HG03565 (cell line): ENCODE results near the gene PRKN.
"Not testable (repeated sequence)": the region's sequence is repeated elsewhere in the genome, so short reads cannot be mapped to it uniquely, and the experiment has no call there.

ENCODE experiments used
- ATAC-seq: cut with Tn5 transposase; IDR thresholded peaks from one replicate; pipeline ENCODE4 v1.9.1; 2021; ENCODE audit warnings: mild to moderate bottlenecking, moderate library complexity; ENCODE audit not compliant: unreplicated experiment

PRKN gene

DNA sequence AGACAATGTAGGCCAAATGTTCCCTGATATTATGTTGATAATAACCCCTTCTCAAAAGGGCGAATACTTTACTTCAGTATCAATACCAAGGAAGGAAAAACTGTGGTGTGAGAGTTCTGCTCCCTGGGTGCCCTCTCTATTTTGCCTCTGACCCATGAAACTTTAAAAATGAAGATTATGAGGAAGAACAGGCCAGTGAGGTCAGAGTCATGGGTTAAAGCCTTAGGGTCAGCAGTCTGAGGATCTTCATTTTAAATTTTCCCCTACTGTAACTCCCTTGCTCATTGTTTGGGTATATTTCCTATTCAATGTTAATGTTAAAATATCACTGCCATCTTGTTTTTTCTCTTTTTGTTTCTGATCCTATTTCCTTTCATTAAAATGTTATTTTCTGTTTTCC is 47.9 kb downstream of the PRKN start:
- no peak for ATAC-seq

DNA sequence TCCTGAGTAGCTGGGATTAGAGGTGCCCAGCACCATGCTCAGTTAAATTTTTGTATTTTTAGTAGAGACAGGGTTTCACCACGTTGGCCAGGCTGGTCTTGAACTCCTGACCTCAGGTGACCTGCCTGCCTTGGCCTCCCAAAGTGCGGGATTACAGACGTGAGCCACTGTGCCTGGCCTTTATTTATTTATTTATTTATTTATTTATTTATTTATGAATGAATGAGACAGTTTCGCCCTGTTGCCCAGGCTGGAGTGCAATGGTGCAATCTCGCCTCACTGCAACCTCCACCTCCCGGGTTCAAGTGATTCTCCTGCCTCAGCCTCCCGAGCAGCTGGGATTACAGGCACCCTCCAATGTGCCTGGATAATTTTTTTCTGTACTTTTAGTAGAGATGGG is 48.7 kb downstream of the PRKN start:
- not testable (repeated sequence) for ATAC-seq

DNA sequence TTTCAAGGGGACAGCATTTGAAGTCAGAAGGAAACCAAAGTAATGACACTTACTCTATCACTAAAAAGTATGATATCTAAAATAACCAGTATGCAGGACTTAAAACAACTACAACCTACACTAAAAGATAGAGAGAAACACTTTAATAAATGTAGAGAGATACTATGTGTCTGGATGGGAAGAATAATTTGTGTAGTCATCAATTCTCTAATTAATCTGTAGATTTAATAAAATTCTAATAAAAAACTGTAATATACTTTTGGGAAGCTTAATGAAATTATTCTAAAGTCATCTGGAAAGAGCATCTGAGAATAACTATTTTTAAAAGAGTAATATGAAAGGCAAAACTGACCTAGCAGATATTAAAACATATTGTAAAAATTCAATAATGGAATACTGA is 52.1 kb downstream of the PRKN start:
- no peak for ATAC-seq

DNA sequence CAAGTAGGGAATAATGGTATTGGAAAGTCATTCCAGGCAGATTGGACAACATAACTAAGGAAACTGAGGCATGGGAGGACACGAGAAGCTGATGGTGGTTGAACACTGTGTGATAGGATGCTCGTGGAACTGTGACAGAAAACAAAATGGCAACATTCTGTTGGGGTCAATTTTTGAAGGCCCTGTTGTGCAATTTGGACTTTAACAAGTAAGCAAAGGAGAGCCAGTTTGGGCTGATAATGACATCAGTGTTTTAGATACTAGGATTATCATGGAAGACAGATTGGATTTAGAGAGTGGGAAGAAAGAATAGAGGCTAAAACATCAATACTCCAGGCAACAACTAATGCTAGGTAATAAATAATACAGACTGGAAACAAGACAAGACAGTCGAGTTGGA is 53.1 kb downstream of the PRKN start:
- ATAC-seq, result no peak

DNA sequence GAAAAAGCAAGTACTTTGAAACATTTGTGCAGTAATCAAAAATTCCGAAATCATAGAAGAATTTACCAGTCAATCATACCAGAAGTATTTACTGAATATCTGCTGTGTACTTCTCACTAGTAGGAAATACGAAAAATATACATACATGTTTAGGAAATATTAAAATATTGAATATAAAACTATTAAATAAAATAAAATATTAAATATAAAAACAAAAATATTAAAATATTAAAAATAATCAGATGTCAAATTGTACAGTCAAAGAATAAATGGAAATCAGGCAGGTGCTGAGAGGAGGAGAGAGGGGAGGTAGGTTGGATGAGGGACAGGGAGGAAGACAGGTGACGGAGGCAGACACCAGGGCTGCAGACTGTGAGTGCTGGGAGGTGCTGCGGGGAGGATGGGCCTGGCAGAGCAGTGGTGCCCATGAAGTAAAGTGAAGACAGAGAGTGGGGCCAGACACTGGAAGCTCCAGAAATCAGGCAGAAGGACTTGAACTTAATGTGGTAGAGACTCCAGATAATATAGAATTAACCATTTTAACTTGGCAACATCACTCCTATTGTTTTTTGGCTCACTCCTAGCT is 55.9 kb downstream of the PRKN start:
- ATAC-seq, result no peak

DNA sequence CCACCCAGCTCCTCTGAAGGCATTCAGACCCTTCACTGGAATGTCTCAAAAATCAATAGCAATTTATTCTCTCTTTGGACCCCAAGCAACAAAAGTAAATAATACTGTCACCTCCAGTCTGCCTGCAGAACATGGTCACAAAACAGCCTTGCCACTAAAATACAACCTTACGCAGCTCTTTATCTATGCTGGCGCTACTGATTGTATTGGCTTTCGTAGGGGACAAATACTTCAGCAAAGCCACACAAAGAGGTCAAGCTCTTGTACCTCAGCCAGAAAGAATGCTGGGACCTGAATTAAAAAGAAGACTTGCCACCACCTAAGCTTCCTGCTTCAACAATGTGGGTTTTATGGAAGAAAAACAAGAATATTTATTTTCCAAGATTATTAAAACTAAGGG is 57.2 kb downstream of the PRKN start:
- no peak for ATAC-seq

DNA sequence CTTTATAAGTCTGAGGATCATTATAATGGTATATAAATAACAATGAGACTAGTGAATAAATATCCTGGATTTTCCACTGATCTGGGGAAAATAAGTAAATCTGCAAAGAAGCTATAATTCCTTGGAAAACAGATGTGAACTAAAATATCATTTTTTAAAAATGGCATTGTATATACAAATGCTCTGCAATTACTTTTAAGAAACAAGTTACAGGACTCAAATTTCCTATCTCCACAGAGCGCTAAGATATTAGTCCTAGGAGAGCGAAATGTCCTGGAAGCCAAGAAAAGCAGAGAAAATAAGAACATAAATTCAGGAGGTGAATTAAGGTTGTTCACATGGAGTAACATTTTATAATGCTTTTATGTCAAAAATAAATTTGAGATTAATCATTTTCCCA is 61.3 kb downstream of the PRKN start:
- ATAC-seq, result no peak

DNA sequence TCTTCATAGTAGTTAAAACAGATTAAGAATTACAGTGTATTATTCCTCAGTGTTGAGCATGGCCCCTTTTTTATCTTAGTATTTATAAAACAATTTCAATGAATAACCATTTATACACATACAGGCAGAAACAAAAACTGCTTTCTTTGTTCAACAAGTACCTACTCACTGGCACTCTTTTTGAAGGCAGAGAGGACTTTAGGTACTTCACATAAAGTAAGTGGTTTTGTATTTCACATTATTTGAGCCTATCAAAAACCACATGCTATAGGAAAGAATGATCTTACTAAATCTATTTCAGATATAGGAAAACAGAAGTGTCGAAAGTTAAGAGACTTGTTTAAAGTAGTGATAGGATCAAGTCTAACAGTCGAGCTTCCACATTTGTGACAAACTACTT is 73.8 kb downstream of the PRKN start:
- no peak for ATAC-seq

DNA sequence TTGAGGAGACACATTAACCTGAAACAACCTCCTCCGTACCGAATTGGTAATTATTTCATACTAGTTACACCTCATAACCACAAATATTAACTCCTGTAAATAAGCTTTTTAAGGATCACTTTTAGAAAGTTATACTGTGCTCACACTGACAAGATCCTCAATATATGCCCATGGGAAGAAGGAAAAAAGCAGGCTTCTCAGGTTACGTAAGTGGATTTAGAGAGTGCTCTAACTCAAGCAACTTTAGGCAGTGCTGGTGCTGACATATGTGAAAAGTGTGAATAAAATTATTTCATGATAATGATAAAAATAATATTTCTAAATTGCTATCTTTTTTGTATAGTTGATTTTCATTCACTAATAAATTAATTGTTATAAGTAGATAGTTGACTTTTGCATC is 76.1 kb downstream of the PRKN start:
- ATAC-seq, result no peak

DNA sequence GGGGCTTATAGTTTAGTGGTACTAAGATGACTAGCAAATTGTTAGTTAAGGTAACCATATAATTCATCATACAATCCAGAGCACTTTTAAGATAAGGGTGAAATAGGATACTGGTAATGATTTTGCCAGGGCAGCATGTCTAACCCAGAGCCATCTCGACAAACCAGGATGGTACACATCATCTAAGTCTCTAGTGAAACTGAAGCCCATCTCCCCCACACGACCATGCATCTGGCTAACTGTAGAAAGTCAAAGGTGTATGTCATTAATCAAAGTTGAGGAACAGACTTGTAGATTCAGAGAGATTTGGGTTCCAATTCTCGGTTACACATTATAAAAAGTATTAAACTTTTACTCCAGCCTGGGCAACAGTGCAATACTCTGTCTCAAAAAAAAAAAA is 78.3 kb downstream of the PRKN start:
- ATAC-seq, result no peak

DNA sequence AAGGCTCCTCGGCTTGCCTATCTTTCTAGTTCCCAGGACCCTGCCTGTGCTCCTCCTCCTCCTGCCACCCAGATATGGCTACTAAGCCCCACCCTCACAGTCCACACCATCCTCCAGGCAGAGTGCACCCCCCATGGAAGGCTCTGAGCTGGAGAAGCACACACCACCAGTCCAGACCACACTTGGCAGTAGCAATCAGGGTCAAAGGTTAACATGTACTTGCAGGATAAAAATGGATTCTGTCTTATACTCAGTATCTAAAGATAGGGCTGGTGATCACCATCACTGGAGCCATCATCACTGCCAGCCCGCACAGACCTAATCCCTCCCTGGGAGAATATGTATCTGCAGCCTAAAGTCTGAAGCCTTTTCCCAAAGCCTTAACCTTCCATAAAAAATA is 83.4 kb downstream of the PRKN start:
- ATAC-seq, result no peak

DNA sequence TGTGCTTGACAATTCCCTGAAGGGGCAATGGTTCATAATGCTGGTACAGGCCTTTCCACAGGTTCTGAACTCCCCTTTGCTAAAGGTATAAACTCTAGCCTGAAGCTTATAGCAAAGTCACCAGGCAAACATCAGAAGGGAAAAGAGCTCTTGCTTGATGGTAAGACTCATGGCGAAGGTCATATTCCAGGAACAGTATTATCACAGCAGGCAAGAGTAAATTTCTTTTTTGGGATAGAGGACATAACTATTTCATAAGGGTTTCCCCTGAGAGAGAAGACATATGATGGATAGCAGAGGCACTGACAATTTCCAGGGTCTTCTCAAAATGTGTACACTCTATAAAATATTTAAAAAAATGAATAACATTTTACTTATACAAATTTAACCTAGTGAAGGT is 86.8 kb downstream of the PRKN start:
- ATAC-seq, result no peak

DNA sequence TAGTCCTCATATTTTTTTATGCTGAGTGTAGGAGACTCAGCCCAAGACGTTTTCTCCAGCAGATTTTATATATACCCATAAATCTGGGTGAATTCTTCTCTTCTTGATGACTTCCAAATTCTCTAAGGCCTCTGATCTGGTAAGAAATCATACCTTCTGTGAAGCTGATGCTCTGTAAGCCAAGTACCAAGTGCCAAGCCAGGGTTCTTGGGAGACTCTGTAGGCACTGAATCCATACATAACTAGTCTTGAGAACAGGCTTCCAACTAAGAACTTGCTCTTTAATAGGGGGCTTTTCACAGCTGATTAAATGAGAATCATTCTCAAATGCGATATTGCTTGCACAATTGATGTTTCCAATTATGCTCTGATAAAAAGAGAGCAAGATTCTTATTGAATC is 87.6 kb downstream of the PRKN start:
- ATAC-seq, result no peak

DNA sequence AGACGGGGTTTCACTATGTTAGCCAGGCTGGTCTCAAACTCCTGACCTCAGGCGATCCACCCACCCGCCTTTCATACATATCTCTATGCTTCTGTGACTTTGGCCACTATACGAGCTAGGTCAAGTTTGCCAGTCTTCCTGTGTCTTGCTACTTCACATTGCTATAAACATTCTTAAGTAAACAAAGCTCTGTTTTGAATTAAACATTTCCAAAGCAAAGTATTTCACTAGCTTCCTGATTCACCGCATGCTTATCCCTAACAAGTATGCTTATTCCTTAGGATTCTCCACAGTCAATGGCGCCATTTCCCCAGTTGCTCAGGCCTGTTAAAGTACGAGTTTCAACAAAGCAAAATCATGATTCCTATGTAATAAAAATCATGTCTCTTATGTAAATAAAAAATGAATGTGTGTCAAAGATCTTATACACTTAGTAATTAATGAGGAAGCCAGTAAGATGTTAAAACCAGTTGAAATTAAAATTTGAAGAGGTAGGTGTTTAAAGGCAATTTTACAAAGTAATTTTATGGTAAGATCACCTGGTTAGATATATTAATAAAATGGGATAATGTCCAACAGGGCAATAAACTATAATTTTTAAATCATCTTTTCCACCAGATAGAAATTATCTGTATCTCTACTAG is 88.5 kb downstream of the PRKN start:
- no peak for ATAC-seq

DNA sequence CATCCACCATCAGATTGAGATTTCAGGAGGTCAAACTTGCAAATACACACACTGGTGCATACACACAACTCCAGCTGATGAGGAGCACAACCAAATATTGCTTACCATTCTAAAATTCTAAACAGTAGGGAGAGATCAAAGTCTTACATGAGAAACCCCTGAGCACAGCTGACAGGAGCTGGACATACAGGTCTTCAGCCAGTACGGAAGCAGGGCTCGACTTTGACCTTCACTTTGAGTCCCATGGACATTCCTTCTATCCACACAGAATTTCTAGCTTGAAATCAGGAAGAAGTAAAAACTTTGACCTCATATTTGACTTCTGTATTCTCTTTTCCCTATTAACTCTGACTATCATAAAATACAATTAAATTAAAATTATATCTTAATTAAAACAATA is 90.2 kb downstream of the PRKN start:
- ATAC-seq, result no peak

DNA sequence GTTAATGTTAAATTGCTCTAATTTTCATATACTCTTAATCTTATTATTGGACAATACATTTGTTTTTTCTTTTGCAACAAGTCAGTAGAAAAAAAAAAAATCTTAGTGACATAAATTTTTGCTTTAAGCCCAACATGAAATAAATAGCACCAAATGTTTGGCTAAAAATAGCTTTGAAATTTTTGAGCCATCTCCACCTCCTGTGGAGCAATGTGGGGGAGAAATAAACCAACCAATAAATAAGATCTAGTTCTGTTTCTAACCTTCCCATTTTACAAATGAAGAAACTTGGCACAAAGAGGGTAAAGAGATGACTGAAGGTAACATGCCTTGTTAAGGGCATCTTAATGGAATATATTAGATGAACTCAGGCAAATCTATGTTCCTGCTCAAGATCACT is 91.4 kb downstream of the PRKN start:
- no peak for ATAC-seq

DNA sequence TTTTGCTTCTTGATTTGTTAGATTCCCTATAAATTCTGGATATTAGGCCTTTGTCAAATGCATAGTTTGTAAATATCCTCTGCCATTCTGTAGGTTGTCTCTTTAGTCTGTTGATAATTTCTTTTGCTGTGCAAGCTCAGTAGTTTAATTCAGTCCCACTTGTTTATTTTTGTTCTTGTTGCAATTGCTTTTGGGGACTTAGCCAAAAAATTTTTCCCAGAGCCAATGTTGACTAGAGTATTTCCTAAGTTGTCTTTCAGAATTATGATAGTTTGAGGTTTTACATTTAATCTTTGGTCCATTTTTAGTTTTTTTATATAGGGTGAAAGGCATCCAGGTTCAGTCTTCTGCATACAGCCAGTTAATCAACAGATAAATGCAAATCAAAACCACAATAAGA is 96.0 kb downstream of the PRKN start:
- ATAC-seq, result no peak

DNA sequence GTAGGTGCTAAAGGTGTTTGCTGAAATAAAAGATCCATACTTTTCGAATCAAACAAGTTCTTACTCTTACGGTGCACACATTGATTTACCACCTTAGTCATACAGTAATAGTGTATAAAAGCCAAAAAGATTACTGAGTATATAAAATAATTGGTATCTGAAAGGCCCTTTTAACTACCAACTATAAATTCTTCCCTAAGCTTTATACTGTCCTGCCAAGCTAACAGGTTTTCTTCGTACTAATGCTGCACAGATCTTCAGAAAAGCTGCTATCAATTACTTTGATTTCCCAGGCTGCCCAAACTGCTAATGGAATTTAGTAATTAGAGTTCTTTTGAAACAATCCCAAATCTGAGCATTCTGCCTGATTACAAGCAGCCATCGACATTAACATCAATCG is 97.5 kb downstream of the PRKN start:
- ATAC-seq, result no peak

DNA sequence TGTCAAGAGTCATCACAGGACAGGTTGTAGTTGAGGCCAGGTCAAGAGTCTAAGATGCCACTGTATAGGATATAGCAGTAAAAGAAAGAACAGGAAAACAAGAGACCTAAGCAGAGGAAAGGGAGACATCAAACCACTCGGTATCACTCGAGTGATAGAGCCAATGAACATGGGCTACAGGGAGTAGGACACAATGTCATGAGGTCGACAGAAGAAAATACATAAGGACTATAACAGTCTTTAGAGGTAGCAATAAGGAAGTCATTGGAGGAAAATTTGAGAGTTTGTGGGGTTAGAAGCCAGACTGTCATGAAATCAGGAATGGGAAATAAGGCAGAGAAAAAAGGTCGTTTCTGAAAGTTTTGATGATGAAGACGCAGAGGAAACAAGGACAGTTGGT is 99.7 kb downstream of the PRKN start:
- no peak for ATAC-seq

DNA sequence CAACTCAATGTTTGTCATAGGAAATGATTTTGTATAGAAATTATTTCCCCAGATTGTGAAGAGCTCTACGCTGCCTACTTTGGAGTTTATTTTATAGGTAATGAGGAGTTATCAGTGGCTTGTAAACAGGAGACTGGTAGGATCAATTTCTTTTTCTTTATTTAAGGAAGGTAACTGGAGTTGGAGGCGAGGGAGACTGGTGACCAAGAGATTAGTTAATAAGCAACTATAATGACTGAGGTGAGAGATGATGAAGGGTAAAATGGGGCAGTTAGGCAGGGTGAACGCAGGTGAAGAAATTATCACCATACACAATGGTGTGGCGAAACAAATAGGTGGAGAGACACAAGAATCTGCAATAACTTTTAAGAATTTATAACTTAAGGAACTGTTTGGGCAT is 100.2 kb downstream of the PRKN start:
- no peak for ATAC-seq

DNA sequence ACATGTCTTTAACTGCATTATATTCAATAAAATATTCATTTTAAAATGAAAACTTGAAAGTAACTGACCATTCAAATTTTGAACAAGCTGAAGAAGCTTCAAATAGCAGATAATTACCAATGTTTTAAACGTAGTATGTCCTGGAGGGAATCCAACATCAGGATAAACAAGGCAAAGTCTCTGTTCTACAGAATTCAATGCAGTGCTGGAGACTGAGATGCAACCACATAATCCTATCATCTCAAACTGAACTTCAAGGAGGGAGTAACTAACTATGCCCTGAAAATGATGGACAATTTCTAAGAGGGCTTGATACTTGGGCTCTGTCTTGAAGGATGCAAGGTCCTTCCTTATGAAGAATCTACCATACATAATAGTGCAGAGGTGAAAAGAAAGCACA is 100.7 kb downstream of the PRKN start:
- no peak for ATAC-seq

DNA sequence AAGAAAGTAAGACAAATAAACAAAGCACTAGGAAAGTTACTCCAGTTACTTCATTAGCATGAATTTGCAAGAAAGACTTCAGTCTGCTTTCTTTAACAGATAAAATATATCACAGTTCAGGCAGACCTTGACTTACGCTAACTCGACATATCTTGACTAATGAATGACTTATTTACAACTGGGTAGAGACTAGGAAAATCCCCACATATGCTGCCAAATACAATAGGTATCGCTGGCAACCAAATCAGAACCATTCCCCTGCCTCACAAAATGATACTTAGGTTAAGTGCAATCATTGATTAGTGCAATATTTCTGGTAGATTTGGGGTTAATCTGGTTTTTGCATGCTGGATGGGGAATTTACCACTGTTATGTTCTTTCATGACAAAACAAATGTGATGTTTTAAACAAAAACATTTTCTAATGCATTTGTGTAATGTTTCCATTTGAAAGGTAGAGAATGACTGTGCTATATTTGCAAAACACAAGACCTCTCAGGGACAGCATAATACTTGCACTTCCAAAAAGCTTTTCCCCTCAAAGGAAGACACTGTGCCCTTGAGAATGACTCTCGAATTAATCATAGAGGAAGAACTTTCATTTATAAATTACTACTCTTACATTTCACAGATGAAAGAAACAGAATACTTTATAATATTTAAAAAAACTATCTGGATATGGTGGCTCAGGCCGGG is 101.6 kb downstream of the PRKN start:
- ATAC-seq, result no peak

DNA sequence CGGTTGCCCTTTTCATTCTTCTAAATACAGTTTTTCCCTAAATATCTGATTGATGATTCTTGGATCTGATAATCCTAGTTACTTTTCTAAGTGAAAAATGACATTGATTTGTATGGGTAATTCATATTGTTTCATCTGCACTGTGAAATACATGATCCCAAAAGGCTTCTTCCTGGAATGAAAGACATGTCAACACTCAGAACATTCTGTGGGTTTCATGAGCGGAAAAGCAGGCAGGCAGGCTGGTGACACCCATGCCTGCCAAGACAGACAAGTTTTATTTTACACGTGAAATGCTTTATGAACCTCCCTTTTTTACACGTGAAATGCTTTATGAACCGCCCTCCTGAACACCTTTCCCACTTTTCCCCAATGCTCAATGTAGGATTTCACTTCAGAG is 105.0 kb downstream of the PRKN start:
- ATAC-seq, result no peak
